HG02623 (cell line): ENCODE measurements around the gene OTOP2.
"Not testable (repeated sequence)": the region's sequence is repeated elsewhere in the genome, so short reads cannot be mapped to it uniquely, and the experiment has no call there.

Source experiments
- ATAC-seq: cut with Tn5 transposase; IDR thresholded peaks from one replicate; pipeline ENCODE4 v1.9.1; 2021; ENCODE audit warnings: moderate library complexity; ENCODE audit not compliant: unreplicated experiment

OTOP2 gene

GRCh38 chr17:74901353-74902135 lies 22.5 kb upstream of the OTOP2 start:
- no peak for ATAC-seq

- ATAC-seq: no peak
These were observed 21.0 kb upstream of the OTOP2 start for GRCh38 chr17:74903034-74903433.

GRCh38 chr17:74903671-74904070 lies 20.4 kb upstream of the OTOP2 start:
- ATAC-seq: no peak

- no peak for ATAC-seq
These were observed 19.2 kb upstream of the OTOP2 start for GRCh38 chr17:74904687-74905409.

- not testable (repeated sequence) for ATAC-seq
These were observed 17.8 kb upstream of the OTOP2 start for GRCh38 chr17:74906214-74906793.

GRCh38 chr17:74907012-74907411 lies 17.1 kb upstream of the OTOP2 start:
- ATAC-seq: no peak

GRCh38 chr17:74909097-74909496 lies 15.0 kb upstream of the OTOP2 start:
- not testable (repeated sequence) for ATAC-seq

GRCh38 chr17:74911423-74911822 lies 12.7 kb upstream of the OTOP2 start:
- not testable (repeated sequence) for ATAC-seq

GRCh38 chr17:74916136-74916850 lies 7.8 kb upstream of the OTOP2 start:
- ATAC-seq: no peak

- ATAC-seq: no peak
These were observed 7.2 kb upstream of the OTOP2 start for GRCh38 chr17:74916851-74917199.

GRCh38 chr17:74917430-74917829 lies 6.6 kb upstream of the OTOP2 start:
- no peak for ATAC-seq

GRCh38 chr17:74918906-74919305 lies 5.2 kb upstream of the OTOP2 start:
- no peak for ATAC-seq

- no peak for ATAC-seq
These were observed 4.4 kb upstream of the OTOP2 start for GRCh38 chr17:74919440-74920305.

GRCh38 chr17:74920306-74920620 lies 3.8 kb upstream of the OTOP2 start:
- ATAC-seq: no peak

- no peak for ATAC-seq
These were observed 3.4 kb upstream of the OTOP2 start for GRCh38 chr17:74920642-74921025.

GRCh38 chr17:74921026-74921681 lies 2.9 kb upstream of the OTOP2 start:
- ATAC-seq: no peak

GRCh38 chr17:74921769-74922168 lies 2.3 kb upstream of the OTOP2 start:
- no peak for ATAC-seq

- ATAC-seq: no peak
These were observed 1.9 kb upstream of the OTOP2 start for GRCh38 chr17:74922172-74922571.

GRCh38 chr17:74922694-74923537 lies 1.2 kb upstream of the OTOP2 start, which contains the start of gene USH1G:
USH1G (minus strand) TSS chr17:74923255; CDS start chr17:74923073, 182 bp downstream.
- no peak for ATAC-seq
